Measurements from ENCODE around the gene TMEM91. TPM values are rescaled to one million over a fixed set of nuclear protein-coding genes. Genes with fewer than 3 reads are reported as not detected.

The TMEM91 gene
- total and polyA plus RNA-seq, 2 donors (not counting 1 experiment from before 2014, with no cell fraction given) = 6.3 to 7.1 TPM

DNA sequence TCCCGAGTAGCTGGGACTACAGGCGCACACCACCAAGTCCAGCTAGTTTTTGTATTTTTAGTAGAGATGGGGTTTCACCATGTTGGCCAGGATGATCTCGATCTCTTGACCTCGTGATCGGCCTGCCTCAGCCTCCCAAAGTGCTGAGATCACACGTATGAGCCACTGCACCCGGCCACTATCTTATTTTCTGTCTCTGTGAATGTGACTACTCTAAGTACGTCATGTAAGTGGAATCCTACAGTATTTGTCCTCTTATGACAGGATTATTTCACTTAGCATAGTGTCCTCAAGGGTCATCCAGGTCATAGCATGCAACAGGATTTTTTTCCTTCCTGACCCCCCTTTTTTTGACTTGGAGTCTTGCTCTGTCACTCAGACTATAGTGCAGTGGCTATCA, 4.8 kb upstream of the TMEM91 start:
- Mint-ChIP-seq H3K27ac (no peak overlapping the region), H3K4me1 (peaks cover 7% of the 10 kb centered on the region), H3K4me3 (no peak overlapping the region), H3K9me3 (ENCODE audit: insufficient read depth) (no peaks in the 10 kb centered on the region), H3K27me3 (no peaks in the 10 kb centered on the region)
- intact Hi-C loops (cut with micrococcal nuclease) = no loop called here
- Histone ChIP-seq H3K4me1 (ENCODE audit: control insufficient read depth in 2 of 2, insufficient read depth in 2 of 2, low read length in 2 of 2) (peaks cover 0 to 13% of the 10 kb centered on the region in 2 donors), H3K4me2 (replicated peaks; ENCODE audit: low read depth, low read length, poor library complexity, severe bottlenecking) (no peak overlapping the region), H3K9me3 (ENCODE audit: control extremely low read depth in 1 of 3, control insufficient read depth in 2 of 3, insufficient read depth in 1 of 3, low read length in 2 of 3) (no peaks in the 10 kb centered on the region), H3K27me3 (replicated peaks in 1 of 4; ENCODE audit: control extremely low read depth in 1 of 4, control insufficient read depth in 3 of 4, insufficient read depth in 4 of 4, low read length in 3 of 4) (no peaks in the 10 kb centered on the region), H3K4me3 (ENCODE audit: control extremely low read depth in 1 of 5, extremely low read depth in 1 of 5, insufficient read depth in 1 of 5, low read depth in 2 of 5, low read length in 4 of 5) (no peak overlapping the region), H3K27ac (ENCODE audit: low read length in 2 of 2) (no peak overlapping the region), H4K20me1 (ENCODE audit: control insufficient read depth, insufficient read depth, low read length, poor library complexity, severe bottlenecking) (no peaks in the 10 kb centered on the region), H3K79me2 (ENCODE audit: control insufficient read depth, insufficient read depth, low read length) (peaks cover 31% of the 10 kb centered on the region), H2AFZ (ENCODE audit: insufficient read depth, low read depth, low read length, poor library complexity, severe bottlenecking) (no peak overlapping the region), H3K36me3 (replicated peaks in 1 of 2; ENCODE audit: control extremely low read depth in 1 of 2, control insufficient read depth in 1 of 2, extremely low read depth in 1 of 2, insufficient read depth in 2 of 2, low read length in 1 of 2) (no peaks in the 10 kb centered on the region), H3K9ac (ENCODE audit: low read length) (no peak overlapping the region)
- WGBS (ENCODE audit: insufficient coverage) = 96% methylated on average over 6 of the region's 8 CpGs
- DNase-seq = no peak
- CTCF ChIA-PET = no interaction called here
- no peak for ATAC-seq (ENCODE audit: low read depth)
- POLR2A ChIA-PET = interaction anchor here (0.7 kb wide), 1 partner anchor 709 kb away, joined by 3 read pairs; no protein-coding TSS in a partner anchor
- TF ChIP-seq, protein P1, sequence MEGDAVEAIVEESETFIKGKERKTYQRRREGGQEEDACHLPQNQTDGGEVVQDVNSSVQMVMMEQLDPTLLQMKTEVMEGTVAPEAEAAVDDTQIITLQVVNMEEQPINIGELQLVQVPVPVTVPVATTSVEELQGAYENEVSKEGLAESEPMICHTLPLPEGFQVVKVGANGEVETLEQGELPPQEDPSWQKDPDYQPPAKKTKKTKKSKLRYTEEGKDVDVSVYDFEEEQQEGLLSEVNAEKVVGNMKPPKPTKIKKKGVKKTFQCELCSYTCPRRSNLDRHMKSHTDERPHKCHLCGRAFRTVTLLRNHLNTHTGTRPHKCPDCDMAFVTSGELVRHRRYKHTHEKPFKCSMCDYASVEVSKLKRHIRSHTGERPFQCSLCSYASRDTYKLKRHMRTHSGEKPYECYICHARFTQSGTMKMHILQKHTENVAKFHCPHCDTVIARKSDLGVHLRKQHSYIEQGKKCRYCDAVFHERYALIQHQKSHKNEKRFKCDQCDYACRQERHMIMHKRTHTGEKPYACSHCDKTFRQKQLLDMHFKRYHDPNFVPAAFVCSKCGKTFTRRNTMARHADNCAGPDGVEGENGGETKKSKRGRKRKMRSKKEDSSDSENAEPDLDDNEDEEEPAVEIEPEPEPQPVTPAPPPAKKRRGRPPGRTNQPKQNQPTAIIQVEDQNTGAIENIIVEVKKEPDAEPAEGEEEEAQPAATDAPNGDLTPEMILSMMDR (IDR thresholded peaks at IDR 0.05) = no peak
- TF ChIP-seq EZH2 (IDR thresholded peaks at IDR 0.05; ENCODE audit: borderline replicate concordance, insufficient read depth, low read depth, low read length, poor library complexity, severe bottlenecking) = no peak

- WGBS (ENCODE audit: insufficient coverage) = no CpG with 5 or more reads among the region's 2 CpGs
- CTCF ChIA-PET = no interaction called here
- H3K4me1 Mint-ChIP-seq = peaks cover 16% of the 10 kb centered on the region
- H3K27ac ChIP-seq (ENCODE audit: low read length in 2 of 2) = no peak overlapping the region
- H4K20me1 ChIP-seq (ENCODE audit: control insufficient read depth, insufficient read depth, low read length, poor library complexity, severe bottlenecking) = no peaks in the 10 kb centered on the region
- peaks cover 21% of the 10 kb centered on the region for H3K79me2 ChIP-seq (ENCODE audit: control insufficient read depth, insufficient read depth, low read length)
- H3K27me3 ChIP-seq (replicated peaks in 1 of 4; ENCODE audit: control extremely low read depth in 1 of 4, control insufficient read depth in 3 of 4, insufficient read depth in 4 of 4, low read length in 3 of 4) = no peaks in the 10 kb centered on the region
- ATAC-seq (ENCODE audit: low read depth) (no peak), DNase-seq (no peak)
- H3K4me3 ChIP-seq (ENCODE audit: control extremely low read depth in 1 of 5, extremely low read depth in 1 of 5, insufficient read depth in 1 of 5, low read depth in 2 of 5, low read length in 4 of 5) = no peak overlapping the region
- POLR2A ChIA-PET = no interaction called here
- H3K27me3 Mint-ChIP-seq = no peaks in the 10 kb centered on the region
- no peak overlapping the region for H2AFZ ChIP-seq (ENCODE audit: insufficient read depth, low read depth, low read length, poor library complexity, severe bottlenecking)
- peaks cover 4 to 20% of the 10 kb centered on the region in 2 donors for H3K4me1 ChIP-seq (ENCODE audit: control insufficient read depth in 2 of 2, insufficient read depth in 2 of 2, low read length in 2 of 2)
- H3K4me2 ChIP-seq (replicated peaks; ENCODE audit: low read depth, low read length, poor library complexity, severe bottlenecking) = no peak overlapping the region
- intact Hi-C loops (cut with micrococcal nuclease) = no loop called here
- H3K4me3 Mint-ChIP-seq = no peak overlapping the region
- no peak overlapping the region for H3K9ac ChIP-seq (ENCODE audit: low read length)
- H3K27ac Mint-ChIP-seq = no peak overlapping the region
- no peaks in the 10 kb centered on the region for H3K36me3 ChIP-seq (replicated peaks in 1 of 2; ENCODE audit: control extremely low read depth in 1 of 2, control insufficient read depth in 1 of 2, extremely low read depth in 1 of 2, insufficient read depth in 2 of 2, low read length in 1 of 2)
- TF ChIP-seq, protein P1 (IDR thresholded peaks at IDR 0.05) = no peak
- no peak for TF ChIP-seq EZH2 (IDR thresholded peaks at IDR 0.05; ENCODE audit: borderline replicate concordance, insufficient read depth, low read depth, low read length, poor library complexity, severe bottlenecking)
- H3K9me3 Mint-ChIP-seq (ENCODE audit: insufficient read depth) = no peaks in the 10 kb centered on the region
- H3K9me3 ChIP-seq (ENCODE audit: control extremely low read depth in 1 of 3, control insufficient read depth in 2 of 3, insufficient read depth in 1 of 3, low read length in 2 of 3) = no peaks in the 10 kb centered on the region
These were observed 3.8 kb upstream of the TMEM91 start for GRCh38 chr19:41372501-41372900.

Measured in B cell (primary cell).